Fibroblast of pulmonary artery (primary cell): ENCODE data around the gene DOK6.
"Not testable (repeated sequence)": the region's sequence is repeated elsewhere in the genome, so short reads cannot be mapped to it uniquely, and the experiment has no call there.

Source experiments
- DNase-seq: peaks from one replicate; pipeline ENCODE4 v3.0.0-alpha.2; 2010; ENCODE audit warnings: low read depth
- H3K4me3 ChIP-seq: replicated peaks from 2 replicates; pipeline ENCODE4 v1.5.1; 2011; ENCODE audit warnings: low read depth, mild to moderate bottlenecking, control low read depth, low read length, moderate library complexity
- CTCF ChIP-seq: IDR thresholded peaks from 2 replicates; pipeline ENCODE4 v1.5.1; 2011; ENCODE audit warnings: mild to moderate bottlenecking, control low read depth, low read length, inconsistent platforms; ENCODE audit errors: missing control alignments

The DOK6 gene

GRCh38 chr18:69400253-69400975 lies at the start of gene DOK6:
Gene DOK6, plus strand, starts transcription at chr18:69400888.
- peak; percentile 77 for DNase-seq
- no peak for TF ChIP-seq CTCF
- peak within 1 kb of the TSS; percentile 61 for H3K4me3 ChIP-seq

GRCh38 chr18:69353023-69353422 lies 47.7 kb upstream of the DOK6 start:
- DNase-seq = no peak
- no peak overlapping the region for H3K4me3 ChIP-seq
- no peak for TF ChIP-seq CTCF

GRCh38 chr18:69357590-69357989 lies 43.1 kb upstream of the DOK6 start:
- DNase-seq = no peak
- H3K4me3 ChIP-seq = no peak overlapping the region
- TF ChIP-seq CTCF = no peak

- DNase-seq = no peak
- TF ChIP-seq CTCF = no peak
Measured at GRCh38 chr18:69358212-69358895, 42.3 kb upstream of the DOK6 start.

GRCh38 chr18:69359768-69360167 lies 40.9 kb upstream of the DOK6 start:
- DNase-seq = not testable (repeated sequence)

More at GRCh38 chr18:69358212-69358895, 42.3 kb upstream of the DOK6 start:
- H3K4me3 ChIP-seq = no peak overlapping the region

GRCh38 chr18:69364930-69365329 lies 35.8 kb upstream of the DOK6 start:
- TF ChIP-seq CTCF = no peak
- DNase-seq = no peak
- H3K4me3 ChIP-seq = no peak overlapping the region

More at GRCh38 chr18:69359768-69360167, 40.9 kb upstream of the DOK6 start:
- H3K4me3 ChIP-seq = not testable (repeated sequence)

GRCh38 chr18:69365658-69366057 lies 35.0 kb upstream of the DOK6 start:
- H3K4me3 ChIP-seq = no peak overlapping the region
- TF ChIP-seq CTCF = no peak
- no peak for DNase-seq
